GM18861 (cell line): Measurements from ENCODE around the gene SAMD5.

Experiments used
- ATAC-seq: cut with Tn5 transposase; IDR thresholded peaks from one replicate; pipeline ENCODE4 v1.9.1; 2021; ENCODE audit not compliant: unreplicated experiment

Gene SAMD5

GRCh38 chr6:147564556-147564955, 56.1 kb downstream of the SAMD5 start:
- no peak for ATAC-seq

DNA sequence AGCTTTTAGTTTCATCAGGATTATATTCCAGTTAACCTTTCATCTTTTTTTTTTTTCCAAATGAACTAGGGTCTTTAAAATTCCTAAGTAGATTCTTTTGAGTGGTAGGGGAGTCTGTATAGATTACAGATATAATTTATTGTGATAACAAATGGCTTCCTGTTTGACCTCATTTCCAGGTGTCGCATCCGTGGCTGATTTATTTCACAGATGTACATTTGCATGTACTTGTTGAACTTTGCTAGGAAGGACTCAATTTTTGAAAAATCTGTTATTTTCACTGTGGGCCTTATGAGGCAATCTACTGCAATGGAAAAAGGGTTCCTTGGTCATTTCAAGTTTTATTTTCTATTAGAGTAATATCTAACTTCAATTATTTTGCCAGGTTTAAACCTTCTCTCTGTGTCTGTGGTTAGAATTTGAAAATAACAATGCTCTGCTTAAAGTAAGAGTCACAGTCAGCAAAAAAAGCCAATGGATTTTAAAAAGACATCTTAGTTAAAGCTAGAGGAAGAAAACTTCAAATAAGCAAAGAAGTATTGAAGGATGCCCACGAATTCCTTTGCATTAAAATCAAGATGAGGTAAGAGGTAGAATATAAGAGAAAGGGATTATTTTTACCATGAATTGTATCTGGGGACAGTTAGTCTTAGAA, 57.9 kb downstream of the SAMD5 start:
- ATAC-seq = no peak

- no peak for ATAC-seq
Observed at GRCh38 chr6:147567141-147567805, 58.8 kb downstream of the SAMD5 start.

GRCh38 chr6:147569788-147570187, 61.3 kb downstream of the SAMD5 start:
- no peak for ATAC-seq

- ATAC-seq = no peak
Observed at GRCh38 chr6:147570681-147571080, 62.2 kb downstream of the SAMD5 start.

- no peak for ATAC-seq
Observed at GRCh38 chr6:147577488-147577887, 69.0 kb downstream of the SAMD5 start.

- no peak for ATAC-seq
Observed at GRCh38 chr6:147578159-147578558, 69.7 kb downstream of the SAMD5 start.

DNA sequence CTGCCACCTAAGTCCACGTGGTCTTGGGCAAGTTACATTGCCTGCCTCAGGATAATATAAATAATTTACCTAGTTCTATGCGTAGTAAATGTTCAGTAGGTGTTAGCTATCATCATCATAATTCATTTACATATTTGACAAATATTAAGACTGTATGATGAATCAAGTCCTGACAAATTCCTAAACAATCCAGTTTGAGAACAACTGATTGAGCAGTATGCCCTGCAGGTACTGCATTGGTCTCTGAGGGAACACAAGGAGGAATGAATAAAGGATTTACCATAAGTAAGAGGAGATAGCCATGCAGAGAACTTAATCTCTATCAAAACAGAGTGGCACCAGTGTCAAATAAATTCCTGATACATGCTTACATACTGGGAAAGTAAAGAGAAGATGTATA, 70.4 kb downstream of the SAMD5 start:
- ATAC-seq = no peak

DNA sequence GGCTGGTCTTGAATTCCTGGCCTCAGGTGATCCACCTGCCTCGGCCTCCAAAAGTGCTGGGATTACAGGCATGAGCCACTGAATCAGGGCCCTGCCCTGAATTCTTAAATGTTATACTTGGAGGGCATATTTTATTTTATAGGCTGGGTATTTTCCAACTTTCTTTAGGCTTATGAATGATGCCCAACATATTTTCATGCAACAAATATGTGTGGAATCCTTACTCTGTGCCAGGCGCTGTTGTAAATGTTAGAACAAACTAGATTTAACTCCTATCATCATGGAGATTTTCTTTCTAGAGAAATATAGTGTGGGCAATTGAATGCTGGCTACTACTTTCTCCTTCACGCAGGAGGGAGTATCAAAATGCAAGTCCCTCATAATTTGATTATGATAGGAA, 71.2 kb downstream of the SAMD5 start:
- ATAC-seq = no peak

DNA sequence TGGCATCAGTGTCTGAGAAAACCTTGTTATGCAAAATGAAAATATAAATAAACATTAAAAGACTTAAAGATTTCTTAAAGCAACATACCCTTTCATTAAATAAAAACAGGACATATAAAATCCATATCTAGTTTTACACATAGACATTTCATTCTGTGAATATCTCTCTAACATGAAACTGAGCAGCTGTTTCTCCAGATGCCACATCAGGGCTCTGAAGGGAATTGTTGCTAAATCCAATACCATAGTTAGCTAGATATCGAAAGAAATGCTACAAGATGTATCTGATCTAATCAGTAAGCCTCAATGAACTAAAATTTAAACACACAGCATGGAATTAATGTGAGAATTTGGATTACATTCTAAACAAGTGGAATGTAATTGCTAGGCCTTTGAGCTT, 74.5 kb downstream of the SAMD5 start:
- ATAC-seq = no peak

DNA sequence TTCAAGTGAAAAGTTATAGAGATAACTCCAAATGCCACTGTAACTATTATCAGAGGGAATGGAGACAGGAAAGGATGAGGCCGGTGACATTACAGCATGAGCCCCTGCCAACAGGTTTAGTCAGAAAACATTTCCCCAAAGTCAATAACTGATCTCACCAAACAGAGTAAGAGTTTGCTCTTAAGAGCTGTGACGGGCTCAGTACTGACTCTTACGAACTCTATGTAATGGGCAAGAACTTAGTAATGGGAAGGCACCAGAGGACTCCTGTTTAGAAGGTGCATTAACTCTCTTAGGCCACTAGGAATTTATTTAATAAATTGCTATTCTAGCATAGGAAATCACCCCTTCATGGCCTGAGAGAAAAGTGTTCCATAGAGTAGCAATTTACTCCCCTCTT, 76.8 kb downstream of the SAMD5 start:
- no peak for ATAC-seq

DNA sequence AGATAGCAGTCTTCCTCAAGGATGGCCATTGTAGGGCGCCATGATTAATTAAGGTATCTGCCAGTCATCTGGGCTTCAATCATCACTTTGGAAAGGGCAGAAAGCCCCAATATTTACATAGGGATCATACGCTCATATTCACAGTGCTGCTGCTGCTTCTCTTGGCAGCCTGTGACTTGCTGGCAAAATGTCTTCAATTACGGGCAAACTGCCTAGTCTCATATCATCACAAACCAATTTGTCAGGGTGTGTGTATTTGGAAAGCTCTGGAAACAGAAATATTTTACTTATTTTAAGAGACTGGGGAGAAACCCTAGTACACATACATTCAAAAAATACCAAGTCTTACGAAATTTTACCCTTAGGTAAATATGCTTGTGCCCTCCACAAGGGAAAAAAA, 77.6 kb downstream of the SAMD5 start:
- no peak for ATAC-seq

- ATAC-seq = no peak
Observed at GRCh38 chr6:147587907-147588306, 79.4 kb downstream of the SAMD5 start.

DNA sequence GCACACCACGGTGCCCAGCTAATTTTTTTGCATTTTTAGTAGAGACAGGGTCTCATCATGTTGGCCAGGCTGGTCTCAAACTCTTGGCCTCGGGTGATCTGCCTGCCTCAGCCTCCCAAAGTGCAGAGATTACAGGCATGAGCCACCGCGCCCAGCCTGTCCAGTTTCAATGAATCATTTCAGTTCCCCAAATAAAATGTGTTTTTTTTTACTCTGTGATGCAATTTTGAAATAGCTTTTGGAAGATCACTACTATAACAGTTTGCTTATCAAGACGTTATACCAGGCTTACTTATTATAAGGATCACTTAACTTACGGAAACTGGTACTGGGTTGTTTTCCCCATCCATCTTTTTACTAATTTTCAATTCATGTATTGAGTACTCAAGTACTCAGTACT, 80.0 kb downstream of the SAMD5 start:
- no peak for ATAC-seq

GRCh38 chr6:147589739-147590250, 81.3 kb downstream of the SAMD5 start:
- ATAC-seq = no peak

- ATAC-seq = no peak
Observed at GRCh38 chr6:147595961-147596360, 87.5 kb downstream of the SAMD5 start.

- ATAC-seq = no peak
Observed at GRCh38 chr6:147603392-147604081, 95.0 kb downstream of the SAMD5 start.

DNA sequence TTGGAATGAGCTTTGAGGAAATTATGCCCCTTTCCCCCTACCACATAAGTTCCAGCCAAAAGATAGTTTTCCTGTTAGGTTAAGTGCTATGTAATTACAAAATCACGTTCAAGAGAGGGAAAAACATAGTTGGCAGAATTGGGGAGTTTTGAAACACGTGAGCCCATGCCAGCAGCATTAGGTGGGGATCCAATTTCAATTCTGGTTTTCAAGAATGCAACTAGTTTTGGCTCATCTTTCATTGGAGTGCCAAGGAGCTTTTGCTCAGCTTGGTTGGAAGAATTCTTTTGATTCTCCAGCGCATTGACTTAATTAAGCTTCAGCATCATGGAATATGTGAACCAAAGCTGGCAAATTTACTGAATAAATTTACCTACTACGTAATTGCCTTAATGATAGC, 95.9 kb downstream of the SAMD5 start:
- no peak for ATAC-seq

- ATAC-seq = no peak
Observed at GRCh38 chr6:147611992-147612391, 103.5 kb downstream of the SAMD5 start.

GRCh38 chr6:147614501-147614900, 106.0 kb downstream of the SAMD5 start:
- no peak for ATAC-seq

- no peak for ATAC-seq
Observed at GRCh38 chr6:147615659-147616456, 107.4 kb downstream of the SAMD5 start.
